A673 (cell line): ENCODE data around the gene EEF1A2. TPM values are rescaled to one million over a fixed set of nuclear protein-coding genes. Genes with fewer than 3 reads are reported as not detected.

Experiments
- BruUV-seq: library from RNA; stranded (reverse); fragments of 400-500 nt; replicated peaks from 2 replicates; lab custom pipeline; 2021; lab: Mats Ljungman, UMichigan
- CTCF ChIA-PET: fragments of 300-600 bp; sonication (Branson Sonifier 250); formaldehyde crosslinking; loops from one replicate; lab custom pipeline; 2022; ENCODE audit warnings: antibody characterized with exemption; lab: Charles Lee
- POLR2A ChIA-PET: fragments of 300-600 bp; sonication (Branson Sonifier 250); formaldehyde crosslinking; loops from one replicate; lab custom pipeline; 2022; ENCODE audit warnings: antibody characterized with exemption; ENCODE audit not compliant: low non-redundant PET; lab: Charles Lee
- DNase-seq: peaks from one replicate; pipeline ENCODE4 v3.0.0-alpha.2; 2015; ENCODE audit warnings: low spot score
- H3K27ac ChIP-seq: fragments of 200-600 bp; sonication (generic); 2 replicates; pipeline ENCODE4 v1.5.1; 2016; ENCODE audit warnings: mixed run types, low read depth, mild to moderate bottlenecking, mixed read lengths, antibody characterized with exemption, low read length; ENCODE audit not compliant: poor library complexity, severe bottlenecking
- H3K27me3 ChIP-seq: fragments of 200-600 bp; sonication (generic); replicated peaks from 2 replicates; pipeline ENCODE4 v1.6.1; 2017; ENCODE audit warnings: mixed run types, low read depth, mild to moderate bottlenecking, mixed read lengths, antibody characterized with exemption, low read length; ENCODE audit not compliant: insufficient read depth, poor library complexity
- H3K36me3 ChIP-seq: fragments of 200-600 bp; sonication (generic); 2 replicates; pipeline ENCODE4 v1.6.1; 2016; ENCODE audit warnings: mixed run types, mild to moderate bottlenecking, mixed read lengths, antibody characterized with exemption, low read length; ENCODE audit not compliant: insufficient read depth, poor library complexity, severe bottlenecking
- H3K4me1 ChIP-seq: fragments of 200-600 bp; sonication (generic); 2 replicates; pipeline ENCODE4 v1.6.1; 2017; ENCODE audit warnings: mixed run types, mild to moderate bottlenecking, mixed read lengths, antibody characterized with exemption, low read length; ENCODE audit not compliant: insufficient read depth, poor library complexity, severe bottlenecking
- H3K4me3 ChIP-seq: fragments of 200-600 bp; sonication (generic); 2 replicates; pipeline ENCODE4 v1.5.1; 2016; ENCODE audit warnings: low read depth, mixed run types, mild to moderate bottlenecking, mixed read lengths, low read length; ENCODE audit not compliant: poor library complexity, severe bottlenecking
- H3K9me3 ChIP-seq: fragments of 200-600 bp; sonication (generic); 2 replicates; pipeline ENCODE4 v1.6.1; 2016; ENCODE audit warnings: mixed run types, low read depth, mild to moderate bottlenecking, mixed read lengths, antibody characterized with exemption, low read length; ENCODE audit not compliant: poor library complexity, severe bottlenecking
- CTCF ChIP-seq: fragments of 300-800, 200-600 bp; sonication (generic); conservative IDR thresholded peaks from 2 replicates; pipeline ENCODE4 v1.5.1; 2017; ENCODE audit warnings: low read depth, mild to moderate bottlenecking, antibody characterized with exemption, low read length, moderate library complexity, mixed read lengths
- EZH2 ChIP-seq: fragments of 200-600 bp; sonication (generic); IDR thresholded peaks from 2 replicates; pipeline ENCODE4 v1.6.1; 2017; ENCODE audit warnings: borderline replicate concordance, low read depth, mild to moderate bottlenecking, mixed read lengths, antibody characterized with exemption, low read length; ENCODE audit not compliant: poor library complexity, severe bottlenecking
- intact Hi-C: fragments of 100-400 bp; cut with micrococcal nuclease; formaldehyde crosslinking; loops from one replicate; pipeline ENCODE4 v1.10.0; 2022; ENCODE audit not compliant: unreplicated experiment
- total RNA-seq: library from RNA; stranded (reverse); gene quantifications from 2 replicates; pipeline ENCODE4 v1.2.3, GENCODE V29; 2021

EEF1A2 gene
- total RNA-seq, 1 experiment from 2014 or later = 7.5 TPM

- no peaks in the 10 kb centered on the region for H3K9me3 ChIP-seq
- no peak overlapping the region for H3K27ac ChIP-seq
- intact Hi-C loops = no loop called here
- no TSS peak for BruUV-seq
- H3K4me1 ChIP-seq = peaks cover 2% of the 10 kb centered on the region
- DNase-seq = no peak
- H3K36me3 ChIP-seq = no peaks in the 10 kb centered on the region
- no peak for TF ChIP-seq EZH2
- no peak for TF ChIP-seq CTCF
- CTCF ChIA-PET = no interaction called here
- no peak overlapping the region for H3K4me3 ChIP-seq
- H3K27me3 ChIP-seq = peaks cover 8% of the 10 kb centered on the region
- POLR2A ChIA-PET = no interaction called here
Measured at GRCh38 chr20:63532449-63532971, 33.6 kb upstream of the EEF1A2 start.

GRCh38 chr20:63531686-63532448, 33.0 kb upstream of the EEF1A2 start:
- H3K27ac ChIP-seq = no peak overlapping the region
- no peak for DNase-seq
- CTCF ChIA-PET = no interaction called here
- BruUV-seq = no TSS peak
- no peaks in the 10 kb centered on the region for H3K36me3 ChIP-seq
- intact Hi-C loops = no loop called here
- no peaks in the 10 kb centered on the region for H3K4me1 ChIP-seq
- TF ChIP-seq EZH2 (no peak), CTCF (no peak)
- POLR2A ChIA-PET = no interaction called here
- no peak overlapping the region for H3K4me3 ChIP-seq
- H3K9me3 ChIP-seq = no peaks in the 10 kb centered on the region
- peaks cover 13% of the 10 kb centered on the region for H3K27me3 ChIP-seq

GRCh38 chr20:63530788-63531160, 31.9 kb upstream of the EEF1A2 start:
- Histone ChIP-seq H3K9me3 (no peaks in the 10 kb centered on the region), H3K4me3 (no peak overlapping the region), H3K36me3 (no peaks in the 10 kb centered on the region), H3K27me3 (peaks cover 13% of the 10 kb centered on the region), H3K4me1 (no peaks in the 10 kb centered on the region), H3K27ac (no peak overlapping the region)
- BruUV-seq = no TSS peak
- CTCF ChIA-PET = no interaction called here
- no peak for TF ChIP-seq EZH2
- TF ChIP-seq CTCF = no peak
- DNase-seq = no peak
- POLR2A ChIA-PET = no interaction called here
- intact Hi-C loops = no loop called here
